HG03039 (cell line): Measurements from ENCODE around the gene KDM5C.

Source experiments
- ATAC-seq: cut with Tn5 transposase; IDR thresholded peaks from one replicate; pipeline ENCODE4 v1.9.1; 2021; ENCODE audit warnings: mild to moderate bottlenecking, moderate library complexity; ENCODE audit not compliant: unreplicated experiment

The KDM5C gene

GRCh38 chrX:53251307-53251706 is 26.3 kb upstream of the KDM5C start:
- no peak for ATAC-seq

DNA sequence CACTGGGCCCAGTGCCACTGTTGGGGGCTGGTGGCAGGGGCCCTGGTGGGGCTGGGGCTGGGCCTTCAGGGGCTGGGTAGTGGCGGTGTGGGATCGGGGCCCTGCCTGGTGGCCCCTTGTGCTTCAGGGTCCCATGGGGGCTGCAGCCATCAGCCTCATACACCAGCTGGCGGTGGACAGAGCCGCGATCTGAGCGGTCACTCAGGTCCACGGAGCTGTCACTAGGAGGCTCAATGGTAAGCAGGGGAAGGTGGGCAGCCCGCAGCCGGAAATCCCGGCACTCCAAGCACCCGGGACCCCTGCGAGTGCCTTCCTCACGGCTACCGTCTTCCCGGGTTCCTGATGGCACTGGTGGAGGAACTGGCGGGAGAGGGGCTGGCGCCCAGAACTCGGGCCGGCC is 25.5 kb upstream of the KDM5C start:
- ATAC-seq = no peak

- no peak for ATAC-seq
These were observed 24.5 kb upstream of the KDM5C start for GRCh38 chrX:53249408-53250042.

DNA sequence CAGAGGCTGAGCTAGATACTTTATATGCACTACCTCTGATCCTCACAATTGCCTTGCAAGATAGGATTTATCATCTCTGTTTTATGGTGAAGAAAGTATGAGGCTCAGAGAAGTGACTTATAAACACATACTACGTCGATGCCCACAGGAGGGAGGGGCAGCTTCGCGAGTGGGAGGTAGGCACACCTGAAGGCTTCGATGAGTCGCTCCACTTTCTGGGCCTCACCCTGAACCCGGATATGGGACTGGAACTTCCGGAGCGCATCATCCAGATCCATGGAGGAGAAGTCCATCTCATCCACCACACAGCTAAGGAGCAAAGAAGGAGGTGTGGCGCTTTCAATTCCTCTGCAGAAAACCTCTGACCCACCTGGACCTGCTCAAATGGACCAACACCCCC is 22.9 kb upstream of the KDM5C start:
- no peak for ATAC-seq

DNA sequence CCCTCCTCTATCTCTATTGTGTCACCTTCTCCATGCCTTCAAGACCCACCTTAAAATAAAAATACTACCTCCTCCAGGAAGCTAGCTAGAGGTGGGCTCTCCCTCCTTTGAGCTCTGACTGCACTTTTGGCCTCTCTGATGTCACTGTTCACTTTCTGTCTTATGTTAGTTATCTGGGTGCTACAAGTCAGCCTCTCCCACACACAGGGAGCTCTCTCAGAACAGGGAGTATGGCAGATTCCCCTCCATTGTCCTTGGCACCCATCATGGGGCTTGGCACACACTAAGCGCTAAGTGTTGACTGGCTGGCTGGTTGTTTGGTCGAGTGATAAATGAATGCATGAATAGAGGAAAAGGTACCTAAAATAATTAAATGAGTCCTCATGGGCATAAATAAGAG is 21.2 kb upstream of the KDM5C start:
- no peak for ATAC-seq

- no peak for ATAC-seq
These were observed 19.6 kb upstream of the KDM5C start for GRCh38 chrX:53244610-53245009.

GRCh38 chrX:53242310-53242709 is 17.3 kb upstream of the KDM5C start:
- no peak for ATAC-seq

DNA sequence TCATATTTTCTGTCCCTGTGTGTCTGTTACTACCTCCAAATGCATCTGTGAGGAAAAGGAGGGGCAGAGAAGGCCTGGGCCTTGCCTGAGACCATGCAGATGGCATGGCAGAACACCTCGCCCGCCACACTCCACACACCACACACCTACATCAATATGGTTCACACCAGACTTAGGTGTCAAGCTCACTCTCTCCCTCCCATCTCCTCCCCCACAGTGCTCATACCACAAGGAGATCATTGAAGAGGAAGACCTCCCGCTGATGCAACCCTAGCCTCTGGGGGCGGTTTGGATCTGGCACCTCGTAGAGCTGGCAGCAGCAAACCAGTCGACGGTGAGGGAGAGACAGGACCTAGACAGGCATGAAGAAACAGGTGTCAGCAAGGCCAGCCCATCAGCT is 16.6 kb upstream of the KDM5C start:
- ATAC-seq = no peak

GRCh38 chrX:53239474-53239873 is 14.5 kb upstream of the KDM5C start:
- ATAC-seq = no peak

DNA sequence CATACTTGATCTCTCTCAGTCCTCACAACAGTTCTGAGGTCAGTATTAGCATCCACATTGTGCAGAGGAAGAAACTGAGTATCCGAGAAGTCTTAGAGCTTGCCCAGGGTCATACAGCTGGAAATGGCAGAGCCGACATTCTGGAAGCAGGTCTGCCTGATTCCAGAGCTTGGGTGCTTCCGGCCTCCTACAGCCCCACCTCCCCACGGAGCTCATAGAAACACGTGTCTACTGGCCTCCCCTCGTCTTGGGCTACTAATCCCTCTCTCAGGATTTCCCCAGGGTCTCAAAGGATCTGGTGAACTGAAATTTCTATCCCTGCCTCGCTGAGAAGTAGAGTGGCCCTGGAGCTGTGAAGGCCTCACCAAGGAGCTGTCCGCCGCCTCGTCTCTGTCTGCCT is 12.0 kb upstream of the KDM5C start:
- ATAC-seq = no peak

GRCh38 chrX:53236025-53236679 is 11.1 kb upstream of the KDM5C start:
- ATAC-seq = no peak

DNA sequence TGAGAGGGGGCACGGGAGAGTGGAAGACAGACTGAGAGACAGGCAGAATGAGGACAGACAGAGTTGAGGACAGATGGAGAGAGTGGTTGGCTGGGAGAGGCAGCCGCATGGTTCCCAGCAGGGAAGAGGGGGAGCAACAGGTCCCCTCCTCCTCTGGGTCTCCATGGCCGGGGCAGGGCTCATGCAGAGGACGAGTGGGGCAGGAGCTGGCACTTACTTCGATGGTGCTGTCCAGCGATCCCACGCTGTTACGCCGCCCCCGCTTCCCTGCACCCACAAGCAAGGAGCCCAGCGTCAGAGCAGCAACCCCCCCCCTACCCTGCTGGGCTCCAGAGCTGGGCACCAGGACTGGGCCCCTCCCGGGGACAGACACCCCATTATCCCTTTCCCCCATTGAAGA is 10.6 kb upstream of the KDM5C start:
- no peak for ATAC-seq

DNA sequence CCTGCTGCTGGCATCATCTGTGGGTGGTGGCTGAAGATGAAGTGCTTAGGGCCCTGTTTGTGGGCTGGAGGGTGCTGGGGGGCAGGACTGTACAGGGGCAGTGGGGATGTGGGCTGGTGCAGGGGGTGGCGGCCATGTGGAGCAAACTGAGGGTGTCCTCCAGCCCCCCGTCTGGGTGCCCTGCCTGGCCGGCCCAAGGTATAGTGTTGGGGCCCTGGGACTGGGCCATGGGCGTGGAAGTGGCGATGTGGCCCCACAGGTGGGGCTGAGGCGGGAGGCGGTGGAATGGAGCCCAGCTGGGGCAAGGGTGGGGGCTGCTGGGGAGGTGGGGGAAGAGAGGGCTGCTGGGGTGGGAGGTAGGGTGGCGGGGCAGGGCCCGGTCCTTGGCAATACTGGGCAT is 9.5 kb upstream of the KDM5C start:
- no peak for ATAC-seq

DNA sequence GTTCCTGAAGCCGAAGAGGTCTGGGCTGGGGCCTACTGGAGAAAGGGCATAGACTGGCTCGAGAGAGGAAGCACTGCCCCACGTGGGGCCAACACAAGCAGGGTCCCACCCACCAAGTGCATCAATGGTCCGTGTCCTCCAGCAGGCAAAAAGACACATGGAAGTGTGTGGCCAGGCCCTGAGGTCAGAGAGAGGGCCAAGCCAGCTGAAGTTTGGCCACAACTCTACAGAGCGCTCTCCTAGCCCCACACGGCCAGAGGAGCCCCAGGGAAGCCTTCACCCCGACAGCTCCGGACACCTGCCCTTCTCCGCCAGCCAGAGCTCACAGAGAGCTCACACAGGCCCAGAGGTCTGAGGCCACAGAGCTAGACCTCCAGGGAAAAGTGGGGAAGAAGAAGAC is 8.5 kb upstream of the KDM5C start:
- ATAC-seq = no peak

DNA sequence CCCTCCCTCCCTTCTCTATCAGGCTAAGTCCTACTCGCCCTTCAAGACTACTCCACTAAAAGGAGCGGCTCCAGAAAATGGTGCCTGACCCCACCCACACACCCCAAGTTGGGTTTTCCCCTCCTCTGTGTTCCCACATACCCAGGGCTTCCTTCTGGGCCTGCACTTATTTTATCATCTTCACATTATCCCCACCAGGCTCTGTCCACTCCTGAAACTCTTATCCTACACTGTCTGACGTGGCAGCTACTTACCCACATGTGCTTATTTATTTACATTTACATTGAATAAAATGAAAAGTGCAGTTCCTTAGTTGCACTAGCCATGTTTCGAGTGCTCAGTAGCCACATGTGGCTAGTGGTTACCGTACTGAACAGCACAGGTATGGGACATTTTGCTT is 5.1 kb upstream of the KDM5C start:
- no peak for ATAC-seq

DNA sequence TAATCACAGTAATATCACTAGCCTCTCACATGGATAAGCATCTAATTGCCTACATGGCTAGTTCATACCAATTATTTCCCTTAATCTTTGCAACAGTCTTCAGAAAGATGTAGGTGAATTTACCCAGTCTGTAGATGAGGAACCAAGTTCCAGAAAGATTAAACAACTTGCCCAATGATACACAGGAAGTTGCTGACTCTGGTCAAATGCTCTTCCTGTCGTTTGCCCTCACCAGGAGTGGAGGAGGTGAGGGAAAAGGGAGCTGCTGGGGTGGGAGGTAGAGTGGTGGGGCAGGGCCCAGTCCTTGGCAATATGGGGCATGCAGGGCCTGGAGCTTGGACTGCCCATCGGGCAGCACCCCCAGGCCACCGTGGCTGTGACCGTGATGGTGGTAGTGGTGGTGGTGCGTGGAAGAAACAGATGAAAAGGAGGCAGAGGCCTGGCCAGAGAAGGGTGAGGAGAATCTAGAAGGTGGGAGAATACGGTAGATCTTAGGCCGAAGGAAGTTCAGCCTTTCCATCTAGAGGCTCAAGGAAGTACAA is 2.3 kb upstream of the KDM5C start:
- ATAC-seq = no peak

- ATAC-seq = no peak
These were observed 800 bp downstream of the KDM5C start for GRCh38 chrX:53223955-53224859.

- ATAC-seq = no peak
These were observed 1.8 kb downstream of the KDM5C start for GRCh38 chrX:53223068-53223693.

GRCh38 chrX:53211391-53211978 is 13.5 kb downstream of the KDM5C start:
- ATAC-seq = no peak

DNA sequence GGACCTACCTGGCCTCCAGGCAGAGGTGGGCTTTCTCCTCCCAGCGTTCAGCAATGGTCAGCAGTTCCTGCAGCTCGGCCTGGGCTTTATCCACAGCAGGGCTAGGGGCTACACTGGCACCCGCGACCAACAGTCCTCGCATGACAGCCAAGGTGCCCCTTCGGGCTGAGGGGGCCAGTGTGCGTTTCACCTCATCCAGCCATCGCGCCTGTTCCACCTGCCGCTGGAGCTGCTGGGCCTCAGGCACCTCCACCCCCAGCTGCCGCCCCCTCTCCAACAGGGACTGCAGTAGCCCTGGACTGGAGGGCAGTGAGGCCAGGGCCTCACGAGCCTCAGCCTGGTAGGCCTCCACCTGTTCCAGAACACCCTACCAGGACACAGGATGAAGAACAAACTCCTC is 28.3 kb downstream of the KDM5C start:
- ATAC-seq = no peak

- no peak for ATAC-seq
These were observed 29.6 kb downstream of the KDM5C start for GRCh38 chrX:53195401-53195800.
